SH-SY5Y (cell line): ENCODE results near the gene NRG3.

Experiments used
- GATA2 ChIP-seq: IDR thresholded peaks from 2 replicates; pipeline ENCODE4 v1.6.1; 2011; ENCODE audit warnings: mild to moderate bottlenecking, low read depth, low read length
- GATA3 ChIP-seq: IDR thresholded peaks from 2 replicates; pipeline ENCODE4 v1.6.1; 2011; ENCODE audit warnings: low read depth, mild to moderate bottlenecking, low read length, moderate library complexity

DNA sequence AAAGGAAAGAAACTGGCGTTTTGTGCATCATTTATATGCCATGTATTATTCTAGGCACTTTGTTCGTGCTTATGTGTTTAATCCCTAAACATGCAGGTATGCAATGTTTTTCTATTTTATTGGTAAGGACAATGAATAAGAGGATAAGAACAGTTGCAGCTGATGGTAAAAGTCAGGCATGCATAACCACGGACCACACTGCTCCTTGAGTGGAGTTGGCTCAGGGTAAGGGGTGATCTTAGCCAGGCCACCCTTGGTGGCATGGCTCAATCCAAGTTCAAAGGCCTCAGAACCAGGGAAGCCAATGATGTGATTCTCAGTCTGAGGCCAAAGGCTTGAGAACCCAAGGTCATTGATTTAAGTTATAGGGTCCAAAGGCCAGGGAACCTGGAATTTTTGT is 1068.1 kb downstream of the NRG3 start:
- TF ChIP-seq GATA2 (no peak), GATA3 (no peak)
